K562 (cell line): ENCODE measurements around the gene AGAP6. TPM values are rescaled to one million over a fixed set of nuclear protein-coding genes. Genes with fewer than 3 reads are reported as not detected.

ENCODE experiments used
- ATAC-seq: fragments of 200-7000 bp; cut with Tn5 transposase; 3 replicates; pipeline ENCODE4 v1.9.1; 2020; ENCODE audit warnings: moderate library complexity
- BruUV-seq: library from RNA; stranded (reverse); fragments of 400-500 nt; replicated peaks from 2 replicates; lab custom pipeline; 2021; lab: Mats Ljungman, UMichigan
- CTCF ChIA-PET: fragments of 300-600 bp; formaldehyde crosslinking; extraction: SDS; loops from one replicate; lab custom pipeline; 2021; ENCODE audit warnings: low intra/inter-chr PET ratio; lab: Yijun Ruan, JAX
- POLR2A ChIA-PET: fragments of 300-600, 350-650 bp; sonication (Branson Sonifier 250); formaldehyde crosslinking; extraction: SDS; loops from one replicate; lab custom pipeline; 2021; ENCODE audit warnings: antibody characterized with exemption, inconsistent platforms; lab: Yijun Ruan, JAX
- DNase-seq, 4 experiments: peaks; one replicate each; pipeline versions ENCODE4 v3.0.0 to v3.0.0-alpha.2; 2011 to 2018; ENCODE audit warnings: low spot score in 3 of 4, mixed read lengths in 3 of 4; ENCODE audit errors: extremely low read depth in 1 of 4
- FAIRE-seq: peaks from 2 replicates; lab custom pipeline; 2011; peaks lifted over from hg19 to GRCh38; lab: Jason Lieb, UNC
- H2AFZ ChIP-seq: 2 replicates; pipeline ENCODE4 v1.6.0; 2011; ENCODE audit warnings: low read depth, low read length, control low read depth, inconsistent platforms
- H3K27ac ChIP-seq: fragments of 200-600 bp; 3 replicates; pipeline ENCODE4 v1.8.0; 2011; ENCODE audit warnings: low read depth, mild to moderate bottlenecking, control low read depth, inconsistent platforms, low read length, moderate library complexity, mixed read lengths; ENCODE audit errors: extremely low read depth
- H3K27me3 ChIP-seq, 2 experiments: fragments of 300-600 bp in 1 of 2; 2 replicates in 1 of 2; 3 replicates in 1 of 2; pipeline versions ENCODE4 v1.6.0 to v1.8.0; 2011; ENCODE audit warnings: inconsistent platforms in 2 of 2, low read length in 2 of 2, mild to moderate bottlenecking in 1 of 2, mixed read lengths in 1 of 2, moderate library complexity in 1 of 2; ENCODE audit not compliant: control insufficient read depth in 2 of 2, insufficient read depth in 2 of 2
- H3K36me3 ChIP-seq: fragments of 300-600 bp; 3 replicates; pipeline ENCODE4 v1.8.0; 2011; ENCODE audit warnings: mild to moderate bottlenecking, low read length, inconsistent platforms; ENCODE audit not compliant: control insufficient read depth, insufficient read depth
- H3K4me1 ChIP-seq, 2 experiments: fragments of 200-600 bp in 1 of 2; replicated peaks in 1 of 2; 2 replicates in 1 of 2; 3 replicates in 1 of 2; pipeline versions ENCODE4 v1.5.1 to v1.8.0; 2011; ENCODE audit warnings: inconsistent platforms in 2 of 2, low read length in 2 of 2, mild to moderate bottlenecking in 1 of 2, mixed read lengths in 1 of 2, moderate library complexity in 1 of 2; ENCODE audit not compliant: control insufficient read depth in 2 of 2, insufficient read depth in 2 of 2
- H3K4me2 ChIP-seq: 2 replicates; pipeline ENCODE4 v1.6.1; 2011; ENCODE audit warnings: low read length, control low read depth, inconsistent platforms, mixed read lengths; ENCODE audit not compliant: insufficient read depth
- H3K4me3 ChIP-seq: fragments of 200-600 bp; sonication (generic), shearing (Covaris generic); 2 replicates; pipeline ENCODE4 v1.5.1; 2016; ENCODE audit warnings: control low read depth, inconsistent platforms
- H3K79me2 ChIP-seq: fragments of 200-600 bp; 3 replicates; pipeline ENCODE4 v1.8.0; 2011; ENCODE audit warnings: low read length, inconsistent platforms; ENCODE audit not compliant: control insufficient read depth, insufficient read depth
- H3K9ac ChIP-seq, 2 experiments: 2 replicates each; pipeline versions ENCODE4 v1.6.0 to v1.6.1; 2011; ENCODE audit warnings: low read depth in 2 of 2, low read length in 2 of 2, control low read depth in 1 of 2, inconsistent platforms in 1 of 2, mild to moderate bottlenecking in 1 of 2, mixed read lengths in 1 of 2; ENCODE audit not compliant: insufficient read depth in 1 of 2
- H3K9me1 ChIP-seq: one replicate; pipeline ENCODE4 v1.6.0; 2011; ENCODE audit warnings: inconsistent platforms, mild to moderate bottlenecking, low read length, moderate library complexity; ENCODE audit not compliant: control insufficient read depth, insufficient read depth
- H3K9me3 ChIP-seq: replicated peaks from 2 replicates; pipeline ENCODE4 v1.5.1; 2011; ENCODE audit warnings: low read depth, low read length, inconsistent platforms; ENCODE audit not compliant: control insufficient read depth, insufficient read depth
- H4K20me1 ChIP-seq: replicated peaks from 2 replicates; pipeline ENCODE4 v1.6.1; 2011; ENCODE audit warnings: low read length, inconsistent platforms, mixed read lengths; ENCODE audit not compliant: control insufficient read depth, insufficient read depth
- BRD4 ChIP-seq: fragments of 200-600 bp; sonication (generic); IDR thresholded peaks from 2 replicates; pipeline ENCODE4 v1.6.1; 2017; ENCODE audit warnings: inconsistent platforms
- CEBPG ChIP-seq, 3 experiments: fragments of 200-800 bp in 1 of 3; sonication (Bioruptor generic) in 1 of 3; sonication (generic) in 1 of 3; formaldehyde crosslinking in 1 of 3; IDR thresholded peaks in 2 of 3; conservative IDR thresholded peaks in 1 of 3; 2 replicates each; pipeline versions ENCODE4 v1.6.1 to v1.8.0; 2016 to 2022; ENCODE audit warnings: missing compliant biosample characterization in 2 of 3, missing genetic modification characterization in 2 of 3, mild to moderate bottlenecking in 1 of 3, missing genetic modification reagents in 1 of 3
- ELF1 ChIP-seq: fragments of 200-800 bp; sonication (Bioruptor generic); IDR thresholded peaks from 2 replicates; pipeline ENCODE4 v1.6.1; 2016; ENCODE audit warnings: missing genetic modification characterization, missing compliant biosample characterization
- ESRRB ChIP-seq: fragments of 250-450 bp; sonication (Bioruptor Pico); IDR thresholded peaks from 2 replicates; pipeline ENCODE4 v1.5.0; 2020; ENCODE audit warnings: mild to moderate bottlenecking, moderate library complexity, borderline replicate concordance
- EWSR1 ChIP-seq: fragments of 450-650 bp; IDR thresholded peaks from 2 replicates; pipeline ENCODE4 v1.6.1; 2018; ENCODE audit warnings: borderline replicate concordance, mild to moderate bottlenecking, low read depth, moderate library complexity; ENCODE audit not compliant: partially characterized antibody
- GABPB1 ChIP-seq: sonication (generic); formaldehyde crosslinking; IDR thresholded peaks from 2 replicates; pipeline ENCODE4 v1.8.0; 2022; ENCODE audit warnings: mild to moderate bottlenecking, missing genetic modification reagents
- GATAD2B ChIP-seq: fragments of 450-650 bp; IDR thresholded peaks from 2 replicates; pipeline ENCODE4 v1.6.1; 2017; ENCODE audit warnings: mild to moderate bottlenecking, borderline replicate concordance
- KAT8 ChIP-seq: fragments of 450-650 bp; IDR thresholded peaks from 2 replicates; pipeline ENCODE4 v1.6.1; 2016; ENCODE audit warnings: low read depth, mild to moderate bottlenecking
- KLF1 ChIP-seq: fragments of 450-650 bp; IDR thresholded peaks from 2 replicates; pipeline ENCODE4 v1.6.1; 2016; ENCODE audit warnings: missing genetic modification characterization, missing compliant biosample characterization
- POLR2AphosphoS5 ChIP-seq: IDR thresholded peaks from 2 replicates; pipeline ENCODE4 v1.6.1; 2011; ENCODE audit warnings: mild to moderate bottlenecking, low read depth, low read length, moderate library complexity; ENCODE audit not compliant: control insufficient read depth, insufficient read depth
- RREB1 ChIP-seq: fragments of 250-450 bp; sonication (Bioruptor Pico); IDR thresholded peaks from 2 replicates; pipeline ENCODE4 v1.4.0; 2020
- XRCC5 ChIP-seq: fragments of 200-400 bp; formaldehyde crosslinking; IDR thresholded peaks from 2 replicates; pipeline ENCODE4 v1.6.1; 2017; ENCODE audit warnings: low read depth, mild to moderate bottlenecking, low read length
- ZC3H11A ChIP-seq: IDR thresholded peaks from 2 replicates; pipeline ENCODE4 v1.6.1; 2012; ENCODE audit warnings: low read depth, low read length, improper control_type of control experiment
- ZFP30 ChIP-seq: fragments of 250-450 bp; sonication (Bioruptor Pico); IDR thresholded peaks from 2 replicates; pipeline ENCODE4 v1.8.0; 2022; ENCODE audit warnings: moderate library complexity, mild to moderate bottlenecking, inconsistent platforms, borderline replicate concordance
- ZNF511 ChIP-seq: sonication (generic); formaldehyde crosslinking; IDR thresholded peaks from 2 replicates; pipeline ENCODE4 v1.8.0; 2022; ENCODE audit warnings: mild to moderate bottlenecking, missing genetic modification reagents
- WGBS: fragments of 100-300 bp; shearing (Covaris generic); methylation state at CpG from one replicate; pipeline ENCODE4 v1.1.6; 2016; ENCODE audit warnings: low coverage, mixed read lengths; ENCODE audit not compliant: insufficient coverage; ENCODE audit errors: missing lambda C conversion rate; 5-methylcytosine and 5-hydroxymethylcytosine counted together
- in situ Hi-C: fragments of 300-500 bp; cut with MboI; formaldehyde crosslinking; loops from 4 replicates; pipeline ENCODE4 v1.15.0; 2018; ENCODE audit warnings: inconsistent platforms, mixed read lengths
- intact Hi-C: fragments of 100-400 bp; cut with micrococcal nuclease; formaldehyde crosslinking; loops from 2 replicates; pipeline ENCODE4 v1.14.2; 2022
- polyA plus RNA-seq, 8 experiments: library from polyadenylated mRNA; depleted of rRNA in 4 of 8; stranded (reverse) in 5 of 8; unstranded in 3 of 8; fragments of >200 nt; fragmentation: Nextera tagmentation in 2 of 8; fragmentation: Illumina TruSeq in 1 of 8; extraction: Ambion mirVana in 2 of 8; extraction: Trizol in 1 of 8; gene quantifications; 2 replicates each; pipeline versions ENCODE4 v1.2.1 to v1.2.3, GENCODE V29; 2011 to 2014; ENCODE audit warnings: inconsistent platforms in 1 of 8, missing spikeins in 1 of 8
- total RNA-seq, 7 experiments: library from RNA; depleted of rRNA in 6 of 7; stranded (reverse); fragments of >200 nt in 6 of 7; fragmentation: Illumina TruSeq in 2 of 7; extraction: Trizol in 2 of 7; gene quantifications; 2 replicates each; pipeline versions ENCODE4 v1.2.1 to v1.2.3, GENCODE V29; 2011 to 2021; ENCODE audit warnings: low replicate concordance in 1 of 7

AGAP6 gene
- total and polyA plus RNA-seq, 9 of the 15 experiments (the other 6 are each of a cell fraction or from before 2014, with no cell fraction given) = 1.0 to 46.8 (median 18.3) TPM

- intact Hi-C loops = loop anchor here (5.0 kb wide), 1 partner anchor 122 kb away; no protein-coding TSS in a partner anchor
- no peaks in the 10 kb centered on the region for H3K36me3 ChIP-seq
- FAIRE-seq = no peak
- H3K4me1 ChIP-seq = peaks cover 0 to 7% of the 10 kb centered on the region in 2 experiments; a peak in 2 of 5 replicates
- BruUV-seq = no TSS peak
- H3K9ac ChIP-seq = no peak overlapping the region
- 0 out of 2 replicates have a peak, but pooled peaks cover 4% of the 10 kb centered on the region for H4K20me1 ChIP-seq
- WGBS = 4% methylated on average over 14 of the region's 14 CpGs
- H3K27me3 ChIP-seq = peaks cover 28 to 37% of the 10 kb centered on the region in 2 experiments; a peak in 4 of 5 replicates
- no peak; the same call in 2 of the 3 replicates for ATAC-seq
- DNase-seq = no peak
- POLR2A ChIA-PET = interaction anchor here (0.6 to 1.2 kb wide), 2 partner anchors 19 to 127 kb away, joined by 3 read pairs; no protein-coding TSS in a partner anchor
- H3K9me3 ChIP-seq = no peaks in the 10 kb centered on the region
- no peak overlapping the region for H3K4me3 ChIP-seq
- H2AFZ ChIP-seq = no peak overlapping the region
- H3K4me2 ChIP-seq = no peak overlapping the region
- no peaks in the 10 kb centered on the region for H3K9me1 ChIP-seq
- no peaks in the 10 kb centered on the region for H3K79me2 ChIP-seq
- CTCF ChIA-PET = no interaction called here
- H3K27ac ChIP-seq = no peak overlapping the region
- in situ Hi-C loops = loop anchor here (5.0 kb wide), 1 partner anchor 127 kb away; no protein-coding TSS in a partner anchor
- TF ChIP-seq BRD4 (no peak), POLR2AphosphoS5 (no peak), CEBPG (CRISPR knock-in tag; IDR thresholded peaks at IDR 0.05) (no peak), CEBPG (tag; conservative IDR thresholded peaks at IDR 0.05 in 1 of 2, IDR thresholded peaks at IDR 0.05 in 1 of 2) (no peak), KAT8 (no peak), ESRRB (CRISPR knock-in tag) (no peak), EWSR1 (no peak), ZC3H11A (no peak), GATAD2B (no peak), ZFP30 (CRISPR knock-in tag) (no peak), RREB1 (CRISPR knock-in tag) (no peak), XRCC5 (no peak), ELF1 (tag) (no peak), ZNF511 (CRISPR knock-in tag) (no peak), GABPB1 (no peak), KLF1 (tag) (no peak)
Observed at GRCh38 chr10:50025627-50026026, 37.4 kb downstream of the AGAP6 start.
